ENCODE results near the gene RAP1GAP2.

Gene RAP1GAP2

DNA sequence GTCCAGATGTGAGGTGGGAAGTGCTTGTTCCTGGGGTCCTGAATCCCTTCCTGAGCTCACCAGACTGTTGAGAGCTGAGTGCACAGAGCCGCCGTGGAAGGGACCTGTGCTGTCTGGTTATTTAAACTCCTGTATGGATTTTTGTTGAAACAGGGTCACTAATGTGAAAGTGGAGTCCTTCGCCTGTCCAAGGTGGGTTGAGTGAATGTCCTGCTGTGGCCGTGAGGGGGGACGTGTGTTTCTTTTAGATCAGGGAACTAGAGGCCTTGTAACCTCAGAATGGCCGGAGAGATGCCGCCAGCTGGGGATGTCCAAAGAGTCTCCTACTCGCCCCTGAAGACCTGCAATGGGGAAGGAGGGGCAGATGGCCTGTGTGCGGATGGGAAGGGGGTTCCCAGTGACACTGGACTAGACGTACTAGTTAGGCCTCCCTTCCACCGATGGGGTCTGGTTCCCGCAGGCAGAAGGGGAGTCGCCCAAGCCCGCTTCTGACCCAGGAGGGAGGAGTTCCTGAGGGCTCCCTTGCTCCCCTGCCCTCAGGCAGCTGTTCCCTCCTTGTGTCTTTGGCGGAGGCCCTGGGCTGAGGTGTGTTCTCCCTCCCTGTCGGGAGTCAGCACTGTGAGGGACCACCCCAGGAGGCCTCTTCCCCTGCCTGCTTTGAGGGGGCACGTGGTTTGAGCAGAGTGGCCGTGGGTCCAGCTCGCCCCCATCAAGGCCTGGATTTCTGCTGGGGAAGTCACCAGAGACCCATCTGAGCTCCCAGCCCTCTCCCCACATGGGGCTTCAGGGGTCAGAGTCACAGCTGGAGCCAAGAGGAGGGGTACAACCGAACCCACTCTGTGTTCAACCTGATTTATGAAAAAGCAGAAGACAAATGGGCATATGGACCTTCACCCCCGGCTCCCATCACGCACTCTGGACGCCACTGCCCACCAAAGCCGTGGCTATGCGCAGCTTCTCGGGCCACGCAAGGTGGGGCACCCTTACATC, 236.3 kb downstream of the RAP1GAP2 start:
- no peak for ATAC-seq
- TF ChIP-seq ZC3H10 (CRISPR knock-in tag; IDR thresholded peaks at IDR 0.05) (no peak), TCF4 (CRISPR knock-in tag; IDR thresholded peaks at IDR 0.05; ENCODE audit: borderline replicate concordance) (no peak), CSDC2 (CRISPR knock-in tag; IDR thresholded peaks at IDR 0.05) (no peak), ISL1 (CRISPR knock-in tag; IDR thresholded peaks at IDR 0.05) (no peak)
- TF ChIP-seq, protein P1, sequence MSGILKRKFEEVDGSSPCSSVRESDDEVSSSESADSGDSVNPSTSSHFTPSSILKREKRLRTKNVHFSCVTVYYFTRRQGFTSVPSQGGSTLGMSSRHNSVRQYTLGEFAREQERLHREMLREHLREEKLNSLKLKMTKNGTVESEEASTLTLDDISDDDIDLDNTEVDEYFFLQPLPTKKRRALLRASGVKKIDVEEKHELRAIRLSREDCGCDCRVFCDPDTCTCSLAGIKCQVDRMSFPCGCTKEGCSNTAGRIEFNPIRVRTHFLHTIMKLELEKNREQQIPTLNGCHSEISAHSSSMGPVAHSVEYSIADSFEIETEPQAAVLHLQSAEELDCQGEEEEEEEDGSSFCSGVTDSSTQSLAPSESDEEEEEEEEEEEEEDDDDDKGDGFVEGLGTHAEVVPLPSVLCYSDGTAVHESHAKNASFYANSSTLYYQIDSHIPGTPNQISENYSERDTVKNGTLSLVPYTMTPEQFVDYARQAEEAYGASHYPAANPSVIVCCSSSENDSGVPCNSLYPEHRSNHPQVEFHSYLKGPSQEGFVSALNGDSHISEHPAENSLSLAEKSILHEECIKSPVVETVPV (CRISPR knock-in tag; IDR thresholded peaks at IDR 0.05) = no peak
- TF ChIP-seq, protein P2, sequence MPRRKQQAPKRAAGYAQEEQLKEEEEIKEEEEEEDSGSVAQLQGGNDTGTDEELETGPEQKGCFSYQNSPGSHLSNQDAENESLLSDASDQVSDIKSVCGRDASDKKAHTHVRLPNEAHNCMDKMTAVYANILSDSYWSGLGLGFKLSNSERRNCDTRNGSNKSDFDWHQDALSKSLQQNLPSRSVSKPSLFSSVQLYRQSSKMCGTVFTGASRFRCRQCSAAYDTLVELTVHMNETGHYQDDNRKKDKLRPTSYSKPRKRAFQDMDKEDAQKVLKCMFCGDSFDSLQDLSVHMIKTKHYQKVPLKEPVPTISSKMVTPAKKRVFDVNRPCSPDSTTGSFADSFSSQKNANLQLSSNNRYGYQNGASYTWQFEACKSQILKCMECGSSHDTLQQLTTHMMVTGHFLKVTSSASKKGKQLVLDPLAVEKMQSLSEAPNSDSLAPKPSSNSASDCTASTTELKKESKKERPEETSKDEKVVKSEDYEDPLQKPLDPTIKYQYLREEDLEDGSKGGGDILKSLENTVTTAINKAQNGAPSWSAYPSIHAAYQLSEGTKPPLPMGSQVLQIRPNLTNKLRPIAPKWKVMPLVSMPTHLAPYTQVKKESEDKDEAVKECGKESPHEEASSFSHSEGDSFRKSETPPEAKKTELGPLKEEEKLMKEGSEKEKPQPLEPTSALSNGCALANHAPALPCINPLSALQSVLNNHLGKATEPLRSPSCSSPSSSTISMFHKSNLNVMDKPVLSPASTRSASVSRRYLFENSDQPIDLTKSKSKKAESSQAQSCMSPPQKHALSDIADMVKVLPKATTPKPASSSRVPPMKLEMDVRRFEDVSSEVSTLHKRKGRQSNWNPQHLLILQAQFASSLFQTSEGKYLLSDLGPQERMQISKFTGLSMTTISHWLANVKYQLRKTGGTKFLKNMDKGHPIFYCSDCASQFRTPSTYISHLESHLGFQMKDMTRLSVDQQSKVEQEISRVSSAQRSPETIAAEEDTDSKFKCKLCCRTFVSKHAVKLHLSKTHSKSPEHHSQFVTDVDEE (CRISPR knock-in tag; IDR thresholded peaks at IDR 0.05) = no peak

DNA sequence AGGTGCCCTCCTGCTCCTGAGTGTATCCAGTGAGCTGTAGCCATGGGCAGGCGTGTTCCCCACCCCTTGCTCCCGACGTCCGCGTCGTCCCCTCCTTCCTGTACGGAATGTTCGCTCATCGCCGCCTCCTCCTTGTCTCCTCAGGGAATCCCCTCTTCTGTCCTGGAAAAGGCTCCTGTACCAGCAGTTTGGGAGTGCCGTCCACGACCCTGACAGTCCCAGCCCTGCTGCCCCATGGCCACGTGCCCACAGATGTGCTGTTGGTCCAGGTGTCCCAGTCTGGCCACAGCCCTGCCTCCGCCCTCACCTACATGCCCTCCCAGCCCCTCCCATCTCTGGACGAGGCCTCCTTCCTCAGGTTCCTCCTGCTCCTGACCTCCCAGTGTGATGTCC, 237.0 kb downstream of the RAP1GAP2 start:
- no peak for ATAC-seq
- TF ChIP-seq BACH2 (CRISPR knock-in tag; IDR thresholded peaks at IDR 0.05; ENCODE audit: borderline replicate concordance) (no peak), TOX (CRISPR knock-in tag; IDR thresholded peaks at IDR 0.05; ENCODE audit: borderline replicate concordance) (no peak), ZNF8 (CRISPR knock-in tag; IDR thresholded peaks at IDR 0.05) (no peak), ZNF565 (CRISPR knock-in tag; conservative IDR thresholded peaks at IDR 0.05; ENCODE audit: low read depth) (no peak), ZNF70 (CRISPR knock-in tag; IDR thresholded peaks at IDR 0.05) (no peak), PPARA (CRISPR knock-in tag; IDR thresholded peaks at IDR 0.05; ENCODE audit: borderline replicate concordance) (no peak), ESRRG (CRISPR knock-in tag; IDR thresholded peaks at IDR 0.05) (no peak), SNAI2 (CRISPR knock-in tag; IDR thresholded peaks at IDR 0.05) (no peak), RARB (CRISPR knock-in tag; IDR thresholded peaks at IDR 0.05) (no peak), ZC3H10 (CRISPR knock-in tag; IDR thresholded peaks at IDR 0.05) (no peak)
- TF ChIP-seq, protein P1 (CRISPR knock-in tag; IDR thresholded peaks at IDR 0.05) = no peak
- TF ChIP-seq, protein P3, sequence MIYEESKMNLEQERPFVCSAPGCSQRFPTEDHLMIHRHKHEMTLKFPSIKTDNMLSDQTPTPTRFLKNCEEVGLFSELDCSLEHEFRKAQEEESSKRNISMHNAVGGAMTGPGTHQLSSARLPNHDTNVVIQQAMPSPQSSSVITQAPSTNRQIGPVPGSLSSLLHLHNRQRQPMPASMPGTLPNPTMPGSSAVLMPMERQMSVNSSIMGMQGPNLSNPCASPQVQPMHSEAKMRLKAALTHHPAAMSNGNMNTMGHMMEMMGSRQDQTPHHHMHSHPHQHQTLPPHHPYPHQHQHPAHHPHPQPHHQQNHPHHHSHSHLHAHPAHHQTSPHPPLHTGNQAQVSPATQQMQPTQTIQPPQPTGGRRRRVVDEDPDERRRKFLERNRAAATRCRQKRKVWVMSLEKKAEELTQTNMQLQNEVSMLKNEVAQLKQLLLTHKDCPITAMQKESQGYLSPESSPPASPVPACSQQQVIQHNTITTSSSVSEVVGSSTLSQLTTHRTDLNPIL (CRISPR knock-in tag; IDR thresholded peaks at IDR 0.05; ENCODE audit: low read depth) = no peak
- TF ChIP-seq, protein P2 (CRISPR knock-in tag; IDR thresholded peaks at IDR 0.05) = no peak
- TF ChIP-seq, protein P4, sequence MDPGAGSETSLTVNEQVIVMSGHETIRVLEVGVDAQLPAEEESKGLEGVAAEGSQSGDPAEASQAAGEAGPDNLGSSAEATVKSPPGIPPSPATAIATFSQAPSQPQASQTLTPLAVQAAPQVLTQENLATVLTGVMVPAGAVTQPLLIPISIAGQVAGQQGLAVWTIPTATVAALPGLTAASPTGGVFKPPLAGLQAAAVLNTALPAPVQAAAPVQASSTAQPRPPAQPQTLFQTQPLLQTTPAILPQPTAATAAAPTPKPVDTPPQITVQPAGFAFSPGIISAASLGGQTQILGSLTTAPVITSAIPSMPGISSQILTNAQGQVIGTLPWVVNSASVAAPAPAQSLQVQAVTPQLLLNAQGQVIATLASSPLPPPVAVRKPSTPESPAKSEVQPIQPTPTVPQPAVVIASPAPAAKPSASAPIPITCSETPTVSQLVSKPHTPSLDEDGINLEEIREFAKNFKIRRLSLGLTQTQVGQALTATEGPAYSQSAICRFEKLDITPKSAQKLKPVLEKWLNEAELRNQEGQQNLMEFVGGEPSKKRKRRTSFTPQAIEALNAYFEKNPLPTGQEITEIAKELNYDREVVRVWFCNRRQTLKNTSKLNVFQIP (CRISPR knock-in tag; IDR thresholded peaks at IDR 0.05; ENCODE audit: borderline replicate concordance, low read depth) = no peak
- TF ChIP-seq, protein P5, sequence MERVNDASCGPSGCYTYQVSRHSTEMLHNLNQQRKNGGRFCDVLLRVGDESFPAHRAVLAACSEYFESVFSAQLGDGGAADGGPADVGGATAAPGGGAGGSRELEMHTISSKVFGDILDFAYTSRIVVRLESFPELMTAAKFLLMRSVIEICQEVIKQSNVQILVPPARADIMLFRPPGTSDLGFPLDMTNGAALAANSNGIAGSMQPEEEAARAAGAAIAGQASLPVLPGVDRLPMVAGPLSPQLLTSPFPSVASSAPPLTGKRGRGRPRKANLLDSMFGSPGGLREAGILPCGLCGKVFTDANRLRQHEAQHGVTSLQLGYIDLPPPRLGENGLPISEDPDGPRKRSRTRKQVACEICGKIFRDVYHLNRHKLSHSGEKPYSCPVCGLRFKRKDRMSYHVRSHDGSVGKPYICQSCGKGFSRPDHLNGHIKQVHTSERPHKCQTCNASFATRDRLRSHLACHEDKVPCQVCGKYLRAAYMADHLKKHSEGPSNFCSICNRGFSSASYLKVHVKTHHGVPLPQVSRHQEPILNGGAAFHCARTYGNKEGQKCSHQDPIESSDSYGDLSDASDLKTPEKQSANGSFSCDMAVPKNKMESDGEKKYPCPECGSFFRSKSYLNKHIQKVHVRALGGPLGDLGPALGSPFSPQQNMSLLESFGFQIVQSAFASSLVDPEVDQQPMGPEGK (CRISPR knock-in tag; IDR thresholded peaks at IDR 0.05; ENCODE audit: borderline replicate concordance) = no peak
